ENCODE results near the gene FGF12.

- TF ChIP-seq SIN3A (IDR thresholded peaks at IDR 0.05; ENCODE audit: borderline replicate concordance, low read depth, low read length), result no peak
- peak; percentile 93 for TF ChIP-seq CTCF (IDR thresholded peaks at IDR 0.05)
- TF ChIP-seq ZBTB33 (IDR thresholded peaks at IDR 0.05; ENCODE audit: borderline replicate concordance, low read depth), result no peak
- TF ChIP-seq REST (IDR thresholded peaks at IDR 0.05; ENCODE audit: low read depth, low read length), result no peak
- TF ChIP-seq, protein P1, sequence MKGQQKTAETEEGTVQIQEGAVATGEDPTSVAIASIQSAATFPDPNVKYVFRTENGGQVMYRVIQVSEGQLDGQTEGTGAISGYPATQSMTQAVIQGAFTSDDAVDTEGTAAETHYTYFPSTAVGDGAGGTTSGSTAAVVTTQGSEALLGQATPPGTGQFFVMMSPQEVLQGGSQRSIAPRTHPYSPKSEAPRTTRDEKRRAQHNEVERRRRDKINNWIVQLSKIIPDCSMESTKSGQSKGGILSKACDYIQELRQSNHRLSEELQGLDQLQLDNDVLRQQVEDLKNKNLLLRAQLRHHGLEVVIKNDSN (IDR thresholded peaks at IDR 0.05; ENCODE audit: borderline replicate concordance, low read depth), result no peak
- TF ChIP-seq RAD21 (IDR thresholded peaks at IDR 0.05; ENCODE audit: low read length), result peak; percentile 79
Measured at GRCh38 chr3:192467230-192468140, 259.9 kb downstream of the FGF12 start.
